HG03439 (cell line): ENCODE measurements around the gene TMEM37.

Experiments used
- ATAC-seq: cut with Tn5 transposase; IDR thresholded peaks from one replicate; pipeline ENCODE4 v1.9.1; 2021; ENCODE audit warnings: mild to moderate bottlenecking, moderate library complexity; ENCODE audit not compliant: unreplicated experiment

Gene TMEM37

DNA sequence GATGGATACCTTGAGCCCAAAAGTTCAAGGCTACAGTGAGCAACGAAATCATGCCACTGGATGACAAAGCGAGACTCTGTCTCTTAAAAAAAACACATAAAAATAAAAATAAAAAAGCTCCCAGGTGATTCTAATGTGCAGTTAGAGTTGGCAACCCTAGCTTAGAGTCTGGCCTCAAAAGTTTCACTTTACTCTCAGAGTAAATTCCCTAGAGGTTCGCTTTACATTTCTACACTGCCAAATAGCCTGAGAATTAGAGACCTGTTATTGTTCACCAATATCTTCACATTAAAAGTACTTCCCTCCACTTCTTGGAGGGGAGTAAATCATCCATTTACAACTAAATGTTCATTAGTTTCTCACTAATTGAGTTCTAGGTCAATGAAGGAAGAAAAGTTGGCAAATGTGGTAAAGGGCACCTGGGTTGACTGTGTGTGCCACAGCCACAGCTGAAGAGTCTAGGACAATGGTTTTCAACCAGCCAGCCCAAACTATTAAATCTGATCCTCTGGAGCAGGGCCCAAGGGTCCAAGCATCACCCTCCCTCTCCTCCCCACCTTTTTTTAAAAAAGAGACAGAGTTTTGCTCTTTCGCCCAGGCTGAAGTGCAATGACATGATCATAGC is 15.2 kb upstream of the TMEM37 start:
- no peak for ATAC-seq

- no peak for ATAC-seq
Measured at GRCh38 chr2:119417908-119418307, 13.7 kb upstream of the TMEM37 start.

- ATAC-seq, result no peak
Measured at GRCh38 chr2:119419065-119419464, 12.6 kb upstream of the TMEM37 start.

GRCh38 chr2:119419803-119420508 is 11.7 kb upstream of the TMEM37 start:
- no peak for ATAC-seq

- ATAC-seq, result no peak
Measured at GRCh38 chr2:119421304-119421703, 10.3 kb upstream of the TMEM37 start.

GRCh38 chr2:119421741-119422140 is 9.9 kb upstream of the TMEM37 start:
- ATAC-seq, result no peak

GRCh38 chr2:119422360-119423107 is 9.1 kb upstream of the TMEM37 start:
- no peak for ATAC-seq

- ATAC-seq, result no peak
Measured at GRCh38 chr2:119423108-119423444, 8.6 kb upstream of the TMEM37 start.

- no peak for ATAC-seq
Measured at GRCh38 chr2:119423811-119424210, 7.8 kb upstream of the TMEM37 start.

DNA sequence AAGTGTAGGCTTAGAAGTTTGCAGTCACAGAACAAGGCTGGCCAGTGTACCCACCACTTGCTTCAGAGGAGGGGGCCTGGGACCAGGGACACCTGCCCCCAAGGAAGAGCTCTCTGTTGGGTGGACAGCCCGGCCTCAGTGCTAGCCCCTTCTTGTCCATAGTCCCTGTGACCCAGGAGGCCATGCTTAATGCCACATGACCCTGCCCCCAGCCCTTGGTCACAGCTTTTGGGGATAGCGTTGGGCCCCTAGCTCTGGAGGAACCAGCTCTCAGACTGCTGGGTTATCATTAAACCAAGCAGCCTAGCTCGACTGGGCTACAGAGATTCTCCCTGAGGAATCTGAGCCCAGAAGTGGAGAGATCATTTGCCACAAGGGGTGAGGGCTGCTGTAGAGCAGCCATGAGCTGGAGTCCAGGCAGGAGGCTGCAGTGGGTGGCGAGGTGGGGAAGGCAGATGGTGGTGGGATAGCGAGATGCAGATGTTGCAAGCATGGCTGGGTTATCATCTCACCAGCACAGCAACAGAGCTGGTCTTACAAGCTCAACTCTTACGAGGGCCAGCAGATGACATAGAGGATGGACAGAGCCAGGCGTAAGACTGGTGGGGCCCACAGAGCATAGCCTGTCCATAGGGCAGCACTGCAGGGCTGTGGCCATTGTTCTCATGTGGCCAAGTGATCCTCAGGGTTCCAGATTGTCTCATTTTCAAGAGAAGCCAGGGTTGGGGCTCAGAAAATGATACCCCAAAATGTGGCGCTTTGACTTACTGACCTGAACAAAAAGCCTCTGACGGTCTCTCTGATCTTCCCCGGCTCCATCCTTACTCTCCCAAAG is 7.2 kb upstream of the TMEM37 start:
- no peak for ATAC-seq

DNA sequence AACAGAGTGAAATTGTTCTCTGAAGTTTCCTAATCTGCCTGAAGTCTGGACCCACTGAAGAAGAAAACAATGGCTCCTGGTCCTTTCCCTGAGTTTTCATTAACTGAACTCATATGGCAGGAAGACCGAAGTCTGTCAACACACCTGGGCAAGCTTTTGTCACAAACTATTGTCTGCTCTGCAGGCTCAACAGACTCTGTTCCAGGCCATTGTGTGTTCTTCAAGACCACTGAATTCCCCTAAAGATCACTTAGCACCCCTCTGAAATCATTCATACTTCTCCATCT is 6.6 kb upstream of the TMEM37 start:
- ATAC-seq, result no peak

- ATAC-seq, result no peak
Measured at GRCh38 chr2:119425620-119426395, 5.8 kb upstream of the TMEM37 start.

- ATAC-seq, result no peak
Measured at GRCh38 chr2:119426396-119426675, 5.3 kb upstream of the TMEM37 start.

- no peak for ATAC-seq
Measured at GRCh38 chr2:119426801-119427395, 4.8 kb upstream of the TMEM37 start.

DNA sequence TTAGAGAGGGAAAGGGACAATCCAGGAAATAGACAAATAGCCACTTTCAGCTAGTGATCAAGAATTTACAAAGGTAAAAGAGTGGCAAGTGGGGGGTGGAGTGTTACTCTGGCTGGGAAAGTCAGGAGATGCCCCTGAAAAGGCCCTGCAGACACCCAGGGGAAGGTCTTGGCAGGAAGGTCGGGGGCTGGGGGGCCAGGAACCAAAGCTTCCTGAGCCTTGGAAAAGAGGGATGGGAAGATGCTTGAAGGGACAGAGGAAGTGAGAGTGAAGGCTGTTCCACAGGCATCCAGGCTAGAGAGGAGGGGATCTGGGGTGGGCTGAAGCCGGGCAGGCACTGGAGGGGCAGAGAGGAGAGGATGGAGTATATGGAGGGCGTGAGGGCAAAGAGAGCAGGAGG is 3.9 kb upstream of the TMEM37 start:
- no peak for ATAC-seq

- no peak for ATAC-seq
Measured at GRCh38 chr2:119428488-119429224, 3.0 kb upstream of the TMEM37 start.

GRCh38 chr2:119429225-119429981 is 2.3 kb upstream of the TMEM37 start:
- ATAC-seq, result no peak

- no peak for ATAC-seq
Measured at GRCh38 chr2:119430023-119430498, 1.6 kb upstream of the TMEM37 start.
